Fibroblast of villous mesenchyme (primary cell): Measurements from ENCODE around the gene SUSD1. TPM values are rescaled to one million over a fixed set of nuclear protein-coding genes. Genes with fewer than 3 reads are reported as not detected.

Experiments
- DNase-seq: peaks from one replicate; pipeline ENCODE4 v3.0.0-alpha.2; 2010; ENCODE audit warnings: low read depth
- H3K4me3 ChIP-seq: 2 replicates; pipeline ENCODE4 v1.5.1; 2011; ENCODE audit warnings: low read depth, mild to moderate bottlenecking, low read length
- CTCF ChIP-seq: IDR thresholded peaks from 2 replicates; pipeline ENCODE4 v1.5.1; 2012; ENCODE audit warnings: low read depth, mild to moderate bottlenecking, low read length; ENCODE audit not compliant: insufficient read depth
- total RNA-seq: library from RNA; depleted of rRNA; stranded (reverse); fragments of >200 nt; gene quantifications from 2 replicates; pipeline ENCODE4 v1.2.3, GENCODE V29; 2012

The SUSD1 gene
- total RNA-seq, 1 donor = 29.8 TPM

GRCh38 chr9:112121633-112122032 is 53.5 kb downstream of the SUSD1 start:
- H3K4me3 ChIP-seq = no peak overlapping the region
- TF ChIP-seq CTCF = no peak
- no peak for DNase-seq

GRCh38 chr9:112120439-112120925 is 54.6 kb downstream of the SUSD1 start:
- DNase-seq = no peak
- TF ChIP-seq CTCF = no peak
- H3K4me3 ChIP-seq = no peak overlapping the region

- no peak for TF ChIP-seq CTCF
- no peak overlapping the region for H3K4me3 ChIP-seq
- DNase-seq = no peak
Measured at GRCh38 chr9:112120030-112120341, 55.1 kb downstream of the SUSD1 start.

GRCh38 chr9:112119225-112120029 is 55.7 kb downstream of the SUSD1 start:
- no peak for TF ChIP-seq CTCF
- H3K4me3 ChIP-seq = no peak overlapping the region
- peak; percentile 52 for DNase-seq

- no peak overlapping the region for H3K4me3 ChIP-seq
- TF ChIP-seq CTCF = no peak
- no peak for DNase-seq
Measured at GRCh38 chr9:112118009-112118408, 57.1 kb downstream of the SUSD1 start.

GRCh38 chr9:112115970-112116753 is 58.9 kb downstream of the SUSD1 start:
- no peak for TF ChIP-seq CTCF
- no peak for DNase-seq

GRCh38 chr9:112115109-112115508 is 60.0 kb downstream of the SUSD1 start:
- no peak for TF ChIP-seq CTCF
- no peak overlapping the region for H3K4me3 ChIP-seq

More at GRCh38 chr9:112115970-112116753, 58.9 kb downstream of the SUSD1 start:
- no peak overlapping the region for H3K4me3 ChIP-seq

More at GRCh38 chr9:112115109-112115508, 60.0 kb downstream of the SUSD1 start:
- DNase-seq = no peak
